Measurements from ENCODE around the gene IMP4. TPM values are rescaled to one million over a fixed set of nuclear protein-coding genes. Genes with fewer than 3 reads are reported as not detected.

IMP4 gene
- total and polyA plus RNA-seq, 2 of the 13 experiments (the other 11 are each of a cell fraction or from before 2014, with no cell fraction given) = 142 to 158 TPM

GRCh38 chr2:130327703-130328527 lies 14.8 kb upstream of the IMP4 start (continued):
- TF ChIP-seq TRIM22 (IDR thresholded peaks at IDR 0.05) (no peak), RARG (CRISPR knock-in tag; IDR thresholded peaks at IDR 0.05; ENCODE audit: low read depth) (no peak), EEA1 (CRISPR knock-in tag; IDR thresholded peaks at IDR 0.05; ENCODE audit: borderline replicate concordance) (no peak), NAIF1 (CRISPR knock-in tag; IDR thresholded peaks at IDR 0.05; ENCODE audit: borderline replicate concordance) (no peak), ZNF572 (CRISPR knock-in tag; IDR thresholded peaks at IDR 0.05) (no peak), SKIL (CRISPR knock-in tag; IDR thresholded peaks at IDR 0.05; ENCODE audit: borderline replicate concordance) (no peak), SP140L (CRISPR knock-in tag; IDR thresholded peaks at IDR 0.05; ENCODE audit: borderline replicate concordance) (no peak), GMEB1 (CRISPR knock-in tag; IDR thresholded peaks at IDR 0.05; ENCODE audit: borderline replicate concordance) (peak; percentile 53; the same call in 1 of the 2 replicates), ZNF121 (CRISPR knock-in tag; IDR thresholded peaks at IDR 0.05) (no peak), MTERF4 (CRISPR knock-in tag; IDR thresholded peaks at IDR 0.05) (no peak), NFAT5 (CRISPR knock-in tag; IDR thresholded peaks at IDR 0.05) (no peak), ZBTB14 (CRISPR knock-in tag; IDR thresholded peaks at IDR 0.05) (no peak)
